ENCODE data around the gene COPS8. TPM values are rescaled to one million over a fixed set of nuclear protein-coding genes. Genes with fewer than 3 reads are reported as not detected.
A peak's percentile ranks its signal among the peaks of the same experiment; 100 is the strongest.

The COPS8 gene
- total and polyA plus RNA-seq, 7 donors, result 24.7 to 95.6 (median 59.1) TPM

DNA sequence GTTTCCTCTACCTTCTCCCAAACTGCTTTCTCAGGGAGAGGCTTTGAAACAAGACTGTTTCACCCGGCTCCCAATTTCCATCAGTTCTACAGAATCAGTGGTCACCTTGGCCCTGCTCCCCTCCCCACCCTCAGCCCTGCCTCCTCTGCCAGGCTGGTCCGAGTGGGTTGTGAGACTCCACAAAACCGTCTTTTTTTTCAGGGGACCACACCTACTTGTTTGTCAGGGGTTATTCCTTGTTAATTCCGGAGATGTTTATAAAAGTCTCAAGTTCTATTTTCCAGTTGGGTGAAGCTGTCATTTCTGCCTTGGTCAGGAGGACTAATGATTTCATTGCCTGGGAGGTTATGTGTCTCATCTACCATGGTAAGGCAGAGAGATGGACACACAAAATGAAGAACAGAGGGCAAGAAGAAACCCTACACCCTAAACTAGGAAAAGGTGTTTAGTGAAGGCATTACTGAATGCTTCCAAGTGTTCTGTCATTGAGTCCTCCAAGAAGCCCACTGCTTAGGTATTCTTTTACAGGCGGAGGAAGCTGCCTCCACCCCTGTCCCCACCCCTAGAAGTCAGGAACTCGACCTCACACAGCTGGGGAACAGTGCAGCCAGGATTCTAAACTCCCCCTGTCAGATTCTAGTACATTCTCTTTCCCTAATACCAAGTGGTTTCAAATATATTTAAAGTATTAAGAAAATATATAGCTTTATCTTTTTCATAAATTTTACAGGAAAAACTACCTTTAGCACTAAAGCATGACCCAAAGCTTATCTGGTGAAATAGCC is 46.3 kb downstream of the COPS8 start:
- peaks cover 0 to 46% (median 27%) of the 10 kb centered on the region in 4 donors for H3K4me1 ChIP-seq
- H3K4me3 ChIP-seq, result no peak overlapping the region
- DNase-seq, result no peak
- H3K36me3 ChIP-seq, result no peaks in the 10 kb centered on the region
- H3K27ac ChIP-seq, result peak overlapping the region; percentile 29 to 55 (median 49)
- WGBS, 2 donors, result 58 to 70% methylated on average over 6 of the region's 6 CpGs
- TF ChIP-seq EP300 (IDR thresholded peaks at IDR 0.05), result no peak
- no peak for TF ChIP-seq POLR2AphosphoS5 (IDR thresholded peaks at IDR 0.05)
- TF ChIP-seq, protein P1, sequence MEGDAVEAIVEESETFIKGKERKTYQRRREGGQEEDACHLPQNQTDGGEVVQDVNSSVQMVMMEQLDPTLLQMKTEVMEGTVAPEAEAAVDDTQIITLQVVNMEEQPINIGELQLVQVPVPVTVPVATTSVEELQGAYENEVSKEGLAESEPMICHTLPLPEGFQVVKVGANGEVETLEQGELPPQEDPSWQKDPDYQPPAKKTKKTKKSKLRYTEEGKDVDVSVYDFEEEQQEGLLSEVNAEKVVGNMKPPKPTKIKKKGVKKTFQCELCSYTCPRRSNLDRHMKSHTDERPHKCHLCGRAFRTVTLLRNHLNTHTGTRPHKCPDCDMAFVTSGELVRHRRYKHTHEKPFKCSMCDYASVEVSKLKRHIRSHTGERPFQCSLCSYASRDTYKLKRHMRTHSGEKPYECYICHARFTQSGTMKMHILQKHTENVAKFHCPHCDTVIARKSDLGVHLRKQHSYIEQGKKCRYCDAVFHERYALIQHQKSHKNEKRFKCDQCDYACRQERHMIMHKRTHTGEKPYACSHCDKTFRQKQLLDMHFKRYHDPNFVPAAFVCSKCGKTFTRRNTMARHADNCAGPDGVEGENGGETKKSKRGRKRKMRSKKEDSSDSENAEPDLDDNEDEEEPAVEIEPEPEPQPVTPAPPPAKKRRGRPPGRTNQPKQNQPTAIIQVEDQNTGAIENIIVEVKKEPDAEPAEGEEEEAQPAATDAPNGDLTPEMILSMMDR (IDR thresholded peaks at IDR 0.05), result no peak
- TF ChIP-seq POLR2A (IDR thresholded peaks at IDR 0.05), result no peak
- intact Hi-C loops (cut with DNase I), result no loop called here
- no peaks in the 10 kb centered on the region for H3K27me3 ChIP-seq
- H3K9me3 ChIP-seq, result no peaks in the 10 kb centered on the region

DNA sequence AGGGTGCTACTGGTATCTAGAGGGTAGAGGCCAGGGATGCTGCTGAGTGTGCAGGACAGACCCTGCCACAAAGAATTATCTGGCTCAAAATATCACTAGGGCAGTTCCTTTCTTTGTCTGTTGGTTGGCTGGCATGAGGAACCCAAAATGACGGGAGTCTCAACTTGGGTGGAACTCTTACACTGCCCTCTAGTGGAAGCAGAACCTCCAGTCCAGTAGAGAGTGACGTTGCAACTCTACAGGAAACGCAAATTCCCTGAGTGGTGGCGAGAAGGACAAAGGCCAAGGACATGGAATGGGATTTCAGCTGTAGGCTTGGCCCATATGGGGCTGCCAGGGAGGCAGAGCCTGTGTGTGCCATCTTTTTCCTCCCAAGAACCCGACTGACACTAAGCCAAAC is 47.1 kb downstream of the COPS8 start:
- no peak for DNase-seq
- H3K27ac ChIP-seq, result peak overlapping the region in 3 of 4 donors; percentile 12 to 55 (median 48)
- TF ChIP-seq, protein P1 (IDR thresholded peaks at IDR 0.05), result no peak
- no peak for TF ChIP-seq EP300 (IDR thresholded peaks at IDR 0.05)
- no peak for TF ChIP-seq POLR2AphosphoS5 (IDR thresholded peaks at IDR 0.05)
- TF ChIP-seq POLR2A (IDR thresholded peaks at IDR 0.05), result no peak
- H3K9me3 ChIP-seq, result no peaks in the 10 kb centered on the region
- H3K4me1 ChIP-seq, result peaks cover 0 to 37% (median 19%) of the 10 kb centered on the region in 4 donors
- H3K36me3 ChIP-seq, result no peaks in the 10 kb centered on the region
- intact Hi-C loops (cut with DNase I), result no loop called here
- no peak overlapping the region for H3K4me3 ChIP-seq
- WGBS, 2 donors, result 53 to 66% methylated on average over 5 of the region's 5 CpGs
- H3K27me3 ChIP-seq, result no peaks in the 10 kb centered on the region

DNA sequence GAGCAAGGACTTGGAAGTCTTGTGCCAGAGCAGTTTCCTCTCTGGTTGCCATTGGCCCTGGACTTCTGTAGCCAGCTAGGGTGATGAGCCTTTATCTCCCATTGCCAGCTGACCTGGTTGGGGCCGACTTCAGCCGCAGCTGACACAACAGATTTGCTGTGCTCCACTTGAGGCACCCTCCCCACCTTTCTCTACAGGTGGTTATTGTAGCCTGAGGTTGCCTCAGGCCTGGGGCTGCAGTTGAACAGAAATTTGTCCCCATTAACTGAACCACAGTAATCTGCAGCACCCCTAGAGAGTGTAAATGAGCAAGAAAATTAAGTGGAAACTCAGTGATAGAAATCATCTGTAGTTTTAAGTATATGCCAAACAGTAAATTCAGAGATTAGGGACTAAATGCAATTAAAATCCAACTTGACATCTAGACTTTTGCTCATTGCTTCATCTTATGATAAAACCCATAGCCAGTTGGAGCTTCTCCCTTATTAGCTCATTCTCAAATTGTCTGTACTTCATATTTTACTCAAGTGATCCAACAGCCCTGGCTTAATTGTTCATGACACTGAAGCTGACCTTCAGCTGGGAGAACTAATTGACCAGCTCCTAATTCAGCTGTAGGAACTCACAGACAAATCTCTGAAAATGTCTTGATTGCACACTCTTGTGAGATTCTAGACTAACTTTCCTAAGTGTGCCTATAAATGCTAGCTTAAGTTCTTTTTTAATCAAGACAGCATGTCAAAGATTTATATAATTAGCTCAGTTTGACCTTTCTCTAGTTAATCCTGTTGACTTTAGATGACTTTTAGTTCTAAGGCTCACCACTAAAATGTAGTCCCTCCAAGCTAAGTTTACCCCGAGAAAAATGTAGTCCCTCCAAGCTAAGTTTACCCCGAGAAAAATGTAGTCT is 48.9 kb downstream of the COPS8 start:
- TF ChIP-seq, protein P1 (IDR thresholded peaks at IDR 0.05), result no peak
- TF ChIP-seq POLR2AphosphoS5 (IDR thresholded peaks at IDR 0.05) (peak in 1 of 4 donors; percentile 32), POLR2A (IDR thresholded peaks at IDR 0.05) (no peak), EP300 (IDR thresholded peaks at IDR 0.05) (no peak)
- Histone ChIP-seq H3K4me3 (no peak overlapping the region), H3K4me1 (peaks cover 0 to 19% (median 5%) of the 10 kb centered on the region in 4 donors), H3K27ac (peak overlapping the region in 2 of 4 donors; percentile 42 to 44), H3K36me3 (no peaks in the 10 kb centered on the region), H3K9me3 (no peaks in the 10 kb centered on the region), H3K27me3 (no peaks in the 10 kb centered on the region)
- DNase-seq, result no peak
- intact Hi-C loops (cut with DNase I), result no loop called here
- 55 to 62% methylated on average over 4 of the region's 4 CpGs for WGBS, 2 donors

DNA sequence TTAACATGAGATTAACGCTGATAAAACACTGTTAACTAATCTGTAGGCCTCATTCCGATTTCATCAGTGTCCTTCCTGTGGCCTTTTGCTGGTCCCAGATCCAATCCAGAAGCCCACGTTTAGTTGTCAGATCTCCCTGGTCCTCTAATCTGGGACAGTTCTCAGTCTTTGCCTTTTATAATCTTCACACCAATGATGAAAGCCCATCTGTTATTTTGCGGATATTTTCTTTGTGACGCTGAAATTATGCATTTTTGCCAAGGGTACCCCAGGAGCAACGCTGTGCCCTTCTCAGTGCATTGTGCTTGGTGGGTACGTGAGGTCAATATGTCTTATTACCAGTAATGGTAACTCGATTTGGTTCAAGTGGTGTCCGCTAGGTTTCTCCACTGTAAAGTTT is 51.1 kb downstream of the COPS8 start:
- no peaks in the 10 kb centered on the region for H3K27me3 ChIP-seq
- H3K9me3 ChIP-seq, result no peaks in the 10 kb centered on the region
- no peak overlapping the region for H3K27ac ChIP-seq
- intact Hi-C loops (cut with DNase I), result no loop called here
- peaks cover 0 to 2% (median 0%) of the 10 kb centered on the region in 4 donors for H3K4me1 ChIP-seq
- no peaks in the 10 kb centered on the region for H3K36me3 ChIP-seq
- H3K4me3 ChIP-seq, result no peak overlapping the region
- DNase-seq, result no peak
- 90 to 93% methylated on average over 9 of the region's 9 CpGs for WGBS, 2 donors
- TF ChIP-seq POLR2AphosphoS5 (IDR thresholded peaks at IDR 0.05) (no peak), POLR2A (IDR thresholded peaks at IDR 0.05) (no peak), EP300 (IDR thresholded peaks at IDR 0.05) (no peak)
- TF ChIP-seq, protein P1 (IDR thresholded peaks at IDR 0.05), result no peak

Data from sigmoid colon (tissue), 7 donors.